CD8-positive, alpha-beta memory T cell (primary cell): ENCODE results near the gene AASDH. TPM values are rescaled to one million over a fixed set of nuclear protein-coding genes. Genes with fewer than 3 reads are reported as not detected.
"Not testable (repeated sequence)": the region's sequence is repeated elsewhere in the genome, so short reads cannot be mapped to it uniquely, and the experiment has no call there.

Experiments used
- CTCF ChIA-PET: fragments of 350-600 bp; sonication (Branson Sonifier 250); formaldehyde crosslinking; loops from one replicate; lab custom pipeline; 2021; ENCODE audit warnings: antibody characterized with exemption; lab: Charles Lee
- POLR2A ChIA-PET: fragments of 350-600 bp; sonication (Branson Sonifier 250); formaldehyde crosslinking; loops from one replicate; lab custom pipeline; 2021; ENCODE audit warnings: antibody characterized with exemption; lab: Charles Lee
- DNase-seq, 5 donors: peaks; one replicate each; pipeline versions ENCODE4 v3.0.0 to v3.0.0-alpha.2; 2020 to 2022; ENCODE audit warnings: mixed read lengths in 1 of 5
- H3K27ac ChIP-seq: one replicate; pipeline ENCODE4 v1.7.0; 2013; ENCODE audit warnings: low read depth, mild to moderate bottlenecking, low read length, moderate library complexity
- H3K27me3 ChIP-seq: 2 replicates; pipeline ENCODE4 v1.7.0; 2013; ENCODE audit warnings: low read length, mild to moderate bottlenecking; ENCODE audit not compliant: insufficient read depth, poor library complexity, severe bottlenecking
- H3K36me3 ChIP-seq: 2 replicates; pipeline ENCODE4 v1.7.0; 2013; ENCODE audit warnings: mild to moderate bottlenecking, low read length, moderate library complexity; ENCODE audit not compliant: insufficient read depth
- H3K4me1 ChIP-seq: 2 replicates; pipeline ENCODE4 v1.7.0; 2013; ENCODE audit warnings: mild to moderate bottlenecking, low read length, moderate library complexity; ENCODE audit not compliant: insufficient read depth
- H3K4me3 ChIP-seq: 2 replicates; pipeline ENCODE4 v1.7.0; 2013; ENCODE audit warnings: mild to moderate bottlenecking, low read length
- H3K9me3 ChIP-seq: 2 replicates; pipeline ENCODE4 v1.7.0; 2013; ENCODE audit warnings: mild to moderate bottlenecking, low read length
- H3K27ac Mint-ChIP-seq, 8 donors: one replicate each; pipeline ENCODE4 v1.8.0; 2020 to 2021; ENCODE audit warnings: mixed read lengths in 8 of 8, mild to moderate bottlenecking in 6 of 8, inconsistent platforms in 3 of 8, moderate library complexity in 3 of 8
- H3K27me3 Mint-ChIP-seq, 2 donors: one replicate each; pipeline ENCODE4 v1.8.0; 2020 to 2021; ENCODE audit warnings: mixed read lengths in 2 of 2, mild to moderate bottlenecking in 1 of 2, moderate library complexity in 1 of 2
- H3K36me3 Mint-ChIP-seq, 3 donors: one replicate each; pipeline ENCODE4 v1.8.0; 2020 to 2021; ENCODE audit warnings: mixed read lengths in 3 of 3, inconsistent platforms in 1 of 3, mild to moderate bottlenecking in 1 of 3
- H3K4me1 Mint-ChIP-seq, 3 donors: one replicate each; pipeline ENCODE4 v1.8.0; 2020 to 2021; ENCODE audit warnings: mixed read lengths in 3 of 3, inconsistent platforms in 1 of 3, mild to moderate bottlenecking in 1 of 3
- H3K4me3 Mint-ChIP-seq, 7 donors: one replicate each; pipeline ENCODE4 v1.8.0; 2020 to 2021; ENCODE audit warnings: mixed read lengths in 7 of 7, mild to moderate bottlenecking in 6 of 7, moderate library complexity in 4 of 7, inconsistent platforms in 2 of 7
- H3K9me3 Mint-ChIP-seq, 5 donors: one replicate each; pipeline ENCODE4 v1.8.0; 2020 to 2022; ENCODE audit warnings: mixed read lengths in 5 of 5, mild to moderate bottlenecking in 3 of 5, moderate library complexity in 2 of 5, inconsistent platforms in 1 of 5
- polyA plus RNA-seq: library from polyadenylated mRNA; unstranded; fragments of 300-500 nt; fragmentation: Illumina TruSeq; gene quantifications from one replicate; pipeline ENCODE4 v1.2.3, GENCODE V29; 2021
- total RNA-seq, 2 experiments: library from RNA; stranded (reverse); gene quantifications; one replicate each; pipeline ENCODE4 v1.2.3, GENCODE V29; 2021

AASDH gene
- total and polyA plus RNA-seq, 3 experiments from 2014 or later = 8.5 to 21.9 (median 13.0) TPM

DNA sequence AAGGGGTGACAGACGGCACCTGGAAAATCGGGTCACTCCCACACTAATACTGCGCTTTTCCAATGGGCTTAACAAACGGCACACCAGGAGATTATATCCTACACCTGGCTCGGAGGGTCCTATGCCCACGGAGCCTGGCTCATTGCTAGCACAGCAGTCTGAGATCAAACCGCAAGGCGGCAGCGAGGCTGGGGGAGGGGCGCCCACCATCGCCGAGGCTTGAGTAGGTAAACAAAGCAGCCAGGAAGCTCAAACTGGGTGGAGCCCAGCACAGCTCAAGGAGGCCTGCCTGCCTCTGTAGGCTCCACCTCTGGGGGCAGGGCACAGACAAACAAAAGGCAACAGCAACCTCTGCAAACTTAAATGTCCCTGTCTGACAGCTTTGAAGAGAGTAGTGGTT is 24.3 kb downstream of the AASDH start:
- H3K9me3 Mint-ChIP-seq, POLR2A ChIA-PET, H3K4me1 ChIP-seq, H3K27me3 Mint-ChIP-seq, H3K4me3 ChIP-seq, H3K4me1 Mint-ChIP-seq, H3K9me3 ChIP-seq, DNase-seq, H3K27me3 ChIP-seq, H3K27ac Mint-ChIP-seq, H3K27ac ChIP-seq, H3K4me3 Mint-ChIP-seq, CTCF ChIA-PET, H3K36me3 ChIP-seq: not testable (repeated sequence)
- H3K36me3 Mint-ChIP-seq = peaks cover 7 to 38% (median 20%) of the 10 kb centered on the region in 3 donors

DNA sequence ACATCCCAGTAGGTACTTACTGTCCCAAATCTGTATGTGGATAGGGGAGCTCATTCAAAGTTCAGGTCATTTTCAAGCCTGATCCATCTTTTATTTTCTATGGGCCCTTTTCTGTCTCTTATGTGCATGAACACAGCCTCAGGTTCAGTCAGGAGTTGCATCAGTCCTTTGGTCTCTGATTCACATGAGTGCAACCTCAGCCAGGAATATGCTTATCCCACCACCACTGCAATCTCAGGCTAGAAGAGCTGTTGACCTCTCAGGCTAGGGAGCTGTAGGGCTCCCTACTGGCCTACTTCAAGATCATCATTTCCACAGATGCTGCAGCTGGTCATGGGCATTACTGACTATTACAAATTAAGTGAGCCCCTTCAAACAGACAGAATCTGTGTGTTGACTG is 27.2 kb downstream of the AASDH start:
- DNase-seq = no peak
- no peak overlapping the region for H3K27ac ChIP-seq
- ChIA-PET CTCF (no interaction called here), POLR2A (no interaction called here)
- H3K9me3 ChIP-seq = no peaks in the 10 kb centered on the region
- no peak overlapping the region for H3K4me3 Mint-ChIP-seq
- peaks cover 0 to 3% (median 0%) of the 10 kb centered on the region in 5 donors for H3K9me3 Mint-ChIP-seq
- H3K4me1 ChIP-seq = no peaks in the 10 kb centered on the region
- no peaks in the 10 kb centered on the region for H3K36me3 ChIP-seq
- H3K27ac Mint-ChIP-seq = no peak overlapping the region
- H3K27me3 ChIP-seq = no peaks in the 10 kb centered on the region
- H3K36me3 Mint-ChIP-seq = peaks cover 8 to 44% (median 19%) of the 10 kb centered on the region in 3 donors
- no peaks in the 10 kb centered on the region for H3K27me3 Mint-ChIP-seq
- no peak overlapping the region for H3K4me3 ChIP-seq
- no peaks in the 10 kb centered on the region for H3K4me1 Mint-ChIP-seq

DNA sequence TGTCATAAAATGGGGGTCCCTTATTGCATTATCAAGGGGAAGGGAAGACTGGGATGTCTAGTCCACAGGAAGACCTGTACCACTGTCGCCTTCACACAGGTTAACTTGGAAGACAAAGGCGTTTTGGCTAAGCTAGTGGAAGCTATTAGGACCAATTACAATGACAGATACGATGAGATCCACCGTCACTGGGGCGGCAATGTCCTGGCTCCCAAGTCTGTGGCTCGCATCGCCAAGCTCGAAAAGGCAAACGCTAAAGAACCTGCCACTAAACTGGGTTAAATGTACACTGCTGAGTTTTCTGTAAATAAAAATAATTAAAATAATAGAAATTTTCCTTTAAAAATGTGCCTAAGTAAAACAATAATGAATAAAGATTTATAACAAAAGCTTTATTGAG is 30.6 kb downstream of the AASDH start:
- no peaks in the 10 kb centered on the region for H3K9me3 Mint-ChIP-seq
- CTCF ChIA-PET = no interaction called here
- Histone ChIP-seq H3K36me3 (no peaks in the 10 kb centered on the region), H3K4me3 (no peak overlapping the region), H3K9me3 (no peaks in the 10 kb centered on the region), H3K27me3 (no peaks in the 10 kb centered on the region), H3K4me1 (no peaks in the 10 kb centered on the region), H3K27ac (no peak overlapping the region)
- POLR2A ChIA-PET = no interaction called here
- no peak for DNase-seq
- H3K4me1 Mint-ChIP-seq = no peaks in the 10 kb centered on the region
- no peaks in the 10 kb centered on the region for H3K27me3 Mint-ChIP-seq
- no peak overlapping the region for H3K4me3 Mint-ChIP-seq
- H3K27ac Mint-ChIP-seq = no peak overlapping the region
- peaks cover 4 to 46% (median 19%) of the 10 kb centered on the region in 3 donors for H3K36me3 Mint-ChIP-seq

DNA sequence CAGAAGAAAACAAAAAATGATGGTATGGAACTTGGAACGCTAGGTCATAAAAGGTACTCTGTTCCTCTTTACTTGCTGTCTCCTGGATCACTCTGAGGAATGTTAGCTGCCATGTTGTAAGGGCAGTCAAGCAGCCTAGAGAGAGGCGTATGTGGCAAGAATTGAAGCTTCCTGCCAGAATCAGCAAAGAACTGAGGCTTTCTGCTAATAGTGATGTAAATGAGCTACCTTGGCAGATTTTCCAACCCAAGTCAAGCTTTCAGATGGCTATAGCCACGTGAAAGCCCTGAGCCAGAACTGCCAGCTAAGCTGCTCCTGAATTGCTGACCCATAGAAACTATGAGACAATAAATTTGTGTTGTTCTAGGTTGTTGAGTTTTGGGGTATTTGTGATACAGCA is 38.7 kb downstream of the AASDH start:
- no peak overlapping the region for H3K27ac Mint-ChIP-seq
- DNase-seq = no peak
- no peak overlapping the region for H3K4me3 ChIP-seq
- peaks cover 0 to 43% (median 20%) of the 10 kb centered on the region in 3 donors for H3K36me3 Mint-ChIP-seq
- H3K4me1 Mint-ChIP-seq = peaks cover 4 to 8% (median 5%) of the 10 kb centered on the region in 3 donors
- H3K9me3 ChIP-seq = no peaks in the 10 kb centered on the region
- no peak overlapping the region for H3K4me3 Mint-ChIP-seq
- CTCF ChIA-PET = no interaction called here
- no peaks in the 10 kb centered on the region for H3K27me3 ChIP-seq
- no peaks in the 10 kb centered on the region for H3K36me3 ChIP-seq
- H3K27me3 Mint-ChIP-seq = no peaks in the 10 kb centered on the region
- H3K27ac ChIP-seq = no peak overlapping the region
- POLR2A ChIA-PET = no interaction called here
- H3K9me3 Mint-ChIP-seq = no peaks in the 10 kb centered on the region
- H3K4me1 ChIP-seq = no peaks in the 10 kb centered on the region

DNA sequence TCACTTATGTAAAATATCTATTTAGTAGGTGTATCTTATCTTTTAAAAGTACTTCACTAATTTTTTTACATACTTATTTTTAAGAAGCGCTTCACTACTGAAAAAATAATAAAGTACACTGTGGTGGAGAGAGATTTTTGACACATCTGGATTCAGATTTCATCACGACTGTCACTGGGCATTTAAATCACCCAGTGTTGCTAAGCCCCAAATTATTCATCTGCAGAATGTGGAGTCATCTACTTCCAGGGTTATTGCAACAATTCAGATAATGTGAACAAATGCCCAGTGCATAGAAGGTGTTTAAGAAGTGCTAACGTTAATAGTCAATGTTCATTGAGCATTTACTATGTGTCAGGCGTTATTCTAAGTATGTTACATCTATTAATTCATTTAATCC is 41.8 kb downstream of the AASDH start:
- H3K27me3 ChIP-seq = no peaks in the 10 kb centered on the region
- no peak overlapping the region for H3K27ac ChIP-seq
- Mint-ChIP-seq H3K27me3 (no peaks in the 10 kb centered on the region), H3K4me1 (peaks cover 4 to 11% (median 10%) of the 10 kb centered on the region in 3 donors), H3K9me3 (no peaks in the 10 kb centered on the region), H3K27ac (no peak overlapping the region), H3K4me3 (no peak overlapping the region), H3K36me3 (peaks cover 7 to 30% (median 19%) of the 10 kb centered on the region in 3 donors)
- no peak overlapping the region for H3K4me3 ChIP-seq
- ChIA-PET POLR2A (no interaction called here), CTCF (no interaction called here)
- H3K4me1 ChIP-seq = no peaks in the 10 kb centered on the region
- no peaks in the 10 kb centered on the region for H3K36me3 ChIP-seq
- H3K9me3 ChIP-seq = no peaks in the 10 kb centered on the region
- no peak for DNase-seq

DNA sequence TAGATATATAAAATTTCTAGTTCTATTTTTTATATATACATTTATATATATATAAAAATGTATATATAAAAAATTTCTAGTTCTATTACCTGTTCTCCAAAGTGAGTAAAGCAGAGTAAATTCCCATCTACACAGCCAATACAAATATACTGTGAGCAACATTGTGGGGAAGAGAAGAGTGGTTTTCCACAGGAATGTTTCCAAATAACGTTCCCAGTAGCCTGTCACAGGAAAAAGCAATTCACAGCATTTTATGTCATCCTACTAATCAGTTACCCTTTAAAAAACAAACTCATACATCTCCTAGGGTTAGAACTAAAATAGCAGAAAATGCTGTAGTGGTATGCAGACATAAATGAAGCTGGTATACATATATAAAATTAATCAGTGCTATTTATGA is 44.5 kb downstream of the AASDH start:
- Histone ChIP-seq H3K27me3 (no peaks in the 10 kb centered on the region), H3K27ac (no peak overlapping the region), H3K4me3 (no peak overlapping the region), H3K36me3 (no peaks in the 10 kb centered on the region), H3K9me3 (no peaks in the 10 kb centered on the region), H3K4me1 (no peaks in the 10 kb centered on the region)
- no peaks in the 10 kb centered on the region for H3K27me3 Mint-ChIP-seq
- no peak overlapping the region for H3K4me3 Mint-ChIP-seq
- ChIA-PET POLR2A (no interaction called here), CTCF (no interaction called here)
- H3K27ac Mint-ChIP-seq = no peak overlapping the region
- peaks cover 0 to 11% (median 4%) of the 10 kb centered on the region in 3 donors for H3K4me1 Mint-ChIP-seq
- DNase-seq = no peak
- no peaks in the 10 kb centered on the region for H3K9me3 Mint-ChIP-seq
- H3K36me3 Mint-ChIP-seq = peaks cover 13 to 21% (median 17%) of the 10 kb centered on the region in 3 donors

GRCh38 chr4:56330691-56331090 is 56.6 kb downstream of the AASDH start:
- no peaks in the 10 kb centered on the region for H3K27me3 Mint-ChIP-seq
- no peak for DNase-seq
- Histone ChIP-seq H3K9me3 (no peaks in the 10 kb centered on the region), H3K27me3 (no peaks in the 10 kb centered on the region), H3K4me1 (no peaks in the 10 kb centered on the region), H3K4me3 (no peak overlapping the region), H3K27ac (no peak overlapping the region), H3K36me3 (no peaks in the 10 kb centered on the region)
- no peak overlapping the region for H3K4me3 Mint-ChIP-seq
- H3K4me1 Mint-ChIP-seq = no peaks in the 10 kb centered on the region
- H3K9me3 Mint-ChIP-seq = peaks cover 0 to 7% (median 6%) of the 10 kb centered on the region in 5 donors
- H3K36me3 Mint-ChIP-seq = peaks cover 0 to 1% (median 0%) of the 10 kb centered on the region in 3 donors
- no peak overlapping the region for H3K27ac Mint-ChIP-seq
- ChIA-PET POLR2A (no interaction called here), CTCF (no interaction called here)

GRCh38 chr4:56326363-56326762 is 60.9 kb downstream of the AASDH start:
- H3K27me3 Mint-ChIP-seq = peaks cover 2 to 15% of the 10 kb centered on the region in 2 donors
- H3K4me1 ChIP-seq = no peaks in the 10 kb centered on the region
- H3K4me1 Mint-ChIP-seq = no peaks in the 10 kb centered on the region
- CTCF ChIA-PET = no interaction called here
- H3K36me3 Mint-ChIP-seq = no peaks in the 10 kb centered on the region
- H3K27ac Mint-ChIP-seq = no peak overlapping the region
- no peak overlapping the region for H3K4me3 Mint-ChIP-seq
- no peak overlapping the region for H3K27ac ChIP-seq
- POLR2A ChIA-PET = no interaction called here
- no peaks in the 10 kb centered on the region for H3K36me3 ChIP-seq
- H3K27me3 ChIP-seq = no peaks in the 10 kb centered on the region
- H3K9me3 ChIP-seq = no peaks in the 10 kb centered on the region
- no peak overlapping the region for H3K4me3 ChIP-seq
- H3K9me3 Mint-ChIP-seq = no peaks in the 10 kb centered on the region
- DNase-seq = no peak
